H1 (cell line): Measurements from ENCODE around the gene GPA33. TPM values are rescaled to one million over a fixed set of nuclear protein-coding genes. Genes with fewer than 3 reads are reported as not detected.

Experiments used
- CTCF ChIA-PET: fragments of 300-600 bp; sonication (Branson Sonifier 250); formaldehyde crosslinking; loops from one replicate; lab custom pipeline; 2021; ENCODE audit not compliant: partially characterized antibody; lab: Charles Lee
- POLR2A ChIA-PET: fragments of 300-600 bp; sonication (Branson Sonifier 250); formaldehyde crosslinking; loops from one replicate; lab custom pipeline; 2021; ENCODE audit warnings: inconsistent platforms; ENCODE audit not compliant: partially characterized antibody; lab: Charles Lee
- DNase-seq, 2 experiments: peaks; one replicate each; pipeline versions ENCODE4 v3.0.0 to v3.0.0-alpha.2; 2010 to 2022; ENCODE audit warnings: low spot score in 2 of 2, low read depth in 1 of 2, mixed read lengths in 1 of 2
- FAIRE-seq: peaks from 2 replicates; lab custom pipeline; 2011; peaks lifted over from hg19 to GRCh38; lab: Jason Lieb, UNC
- H2AFZ ChIP-seq: 2 replicates; pipeline ENCODE4 v1.8.1; 2012; ENCODE audit warnings: low read length, inconsistent platforms
- H2AK5ac ChIP-seq: 2 replicates; pipeline ENCODE4 v1.6.1; 2013; ENCODE audit warnings: low read depth, low read length
- H2BK120ac ChIP-seq: replicated peaks from 2 replicates; pipeline ENCODE3; 2013; ENCODE audit warnings: low read depth, low read length, inconsistent platforms
- H2BK12ac ChIP-seq: 2 replicates; pipeline ENCODE4 v1.6.1; 2013; ENCODE audit warnings: low read depth, low read length
- H2BK15ac ChIP-seq: 2 replicates; pipeline ENCODE4 v1.6.1; 2013; ENCODE audit warnings: low read length
- H2BK20ac ChIP-seq: 2 replicates; pipeline ENCODE4 v1.6.1; 2013; ENCODE audit warnings: low read length
- H2BK5ac ChIP-seq: 2 replicates; pipeline ENCODE4 v1.6.1; 2013; ENCODE audit warnings: low read depth, low read length
- H3K14ac ChIP-seq: 2 replicates; pipeline ENCODE4 v1.6.1; 2013; ENCODE audit warnings: inconsistent platforms; ENCODE audit not compliant: insufficient read length
- H3K18ac ChIP-seq: 2 replicates; pipeline ENCODE4 v1.6.1; 2013; ENCODE audit warnings: low read length; ENCODE audit errors: extremely low read depth
- H3K23ac ChIP-seq: 2 replicates; pipeline ENCODE4 v1.6.1; 2013; ENCODE audit warnings: inconsistent platforms; ENCODE audit not compliant: insufficient read length
- H3K23me2 ChIP-seq: 2 replicates; pipeline ENCODE4 v1.6.1; 2013; ENCODE audit warnings: low read depth, low read length
- H3K27ac ChIP-seq: 2 replicates; pipeline ENCODE4 v1.6.1; 2011; ENCODE audit warnings: low read depth, low read length, inconsistent platforms
- H3K27me3 ChIP-seq, 4 experiments: replicated peaks in 1 of 4; 1 replicate in 1 of 4; 2 replicates in 3 of 4; pipeline versions ENCODE4 v1.6.1 to v1.8.1; 2011 to 2013; ENCODE audit warnings: low read length in 3 of 4, mild to moderate bottlenecking in 3 of 4, inconsistent platforms in 2 of 4, mixed read lengths in 2 of 4, moderate library complexity in 1 of 4; ENCODE audit not compliant: control insufficient read depth in 3 of 4, insufficient read depth in 3 of 4; ENCODE audit errors: extremely low read depth in 1 of 4
- H3K36me3 ChIP-seq, 4 experiments: 2 replicates each; pipeline versions ENCODE4 v1.6.1 to v1.8.1; 2011 to 2013; ENCODE audit warnings: mild to moderate bottlenecking in 4 of 4, low read length in 3 of 4, moderate library complexity in 2 of 4, control low read depth in 1 of 4, inconsistent platforms in 1 of 4; ENCODE audit not compliant: insufficient read depth in 4 of 4, control insufficient read depth in 2 of 4
- H3K4ac ChIP-seq: replicated peaks from 2 replicates; pipeline ENCODE3; 2013; ENCODE audit warnings: low read length, low read depth, mixed read lengths, inconsistent platforms; ENCODE audit not compliant: insufficient read length
- H3K4me1 ChIP-seq, 4 experiments: replicated peaks in 1 of 4; 1 replicate in 1 of 4; 2 replicates in 3 of 4; pipeline versions ENCODE4 v1.6.1 to v1.8.1; 2011 to 2013; ENCODE audit warnings: low read length in 3 of 4, inconsistent platforms in 2 of 4, mixed read lengths in 1 of 4; ENCODE audit not compliant: insufficient read depth in 4 of 4, control insufficient read depth in 3 of 4
- H3K4me2 ChIP-seq, 2 experiments: 2 replicates each; pipeline versions ENCODE4 v1.6.1 to v1.8.1; 2011 to 2013; ENCODE audit warnings: low read depth in 2 of 2, low read length in 2 of 2, control low read depth in 1 of 2, inconsistent platforms in 1 of 2, mild to moderate bottlenecking in 1 of 2; ENCODE audit not compliant: insufficient read depth in 1 of 2
- H3K4me3 ChIP-seq, 4 experiments: fragments of 200-600, 300-600 bp in 1 of 4; sonication (generic), shearing (Covaris generic), sonication (Bioruptor Twin) in 1 of 4; 2 replicates each; pipeline versions ENCODE4 v1.5.1 to v1.8.1; 2011 to 2016; ENCODE audit warnings: low read length in 4 of 4, low read depth in 3 of 4, control low read depth in 2 of 4, inconsistent platforms in 2 of 4, mild to moderate bottlenecking in 2 of 4, mixed read lengths in 1 of 4, moderate library complexity in 1 of 4; ENCODE audit not compliant: insufficient read depth in 2 of 4; ENCODE audit errors: extremely low read depth in 1 of 4
- H3K56ac ChIP-seq: replicated peaks from 2 replicates; pipeline ENCODE3; 2013; ENCODE audit warnings: low read depth, mild to moderate bottlenecking, mixed read lengths, low read length, inconsistent platforms; ENCODE audit not compliant: insufficient read length
- H3K79me1 ChIP-seq: 2 replicates; pipeline ENCODE4 v1.6.1; 2013; ENCODE audit warnings: low read depth, low read length, control low read depth
- H3K79me2 ChIP-seq, 2 experiments: 2 replicates each; pipeline versions ENCODE4 v1.6.1 to v1.8.1; 2012 to 2013; ENCODE audit warnings: low read length in 2 of 2, mild to moderate bottlenecking in 2 of 2, inconsistent platforms in 1 of 2; ENCODE audit not compliant: insufficient read depth in 2 of 2, control insufficient read depth in 1 of 2
- H3K9ac ChIP-seq, 4 experiments: replicated peaks in 1 of 4; 1 replicate in 1 of 4; 2 replicates in 3 of 4; pipeline versions ENCODE4 v1.6.1 to v1.8.1; 2011 to 2013; ENCODE audit warnings: low read depth in 3 of 4, low read length in 3 of 4, control low read depth in 2 of 4, mild to moderate bottlenecking in 2 of 4, moderate library complexity in 2 of 4, inconsistent platforms in 1 of 4; ENCODE audit errors: extremely low read depth in 1 of 4
- H3K9me3 ChIP-seq, 2 experiments: 2 replicates each; pipeline versions ENCODE4 v1.6.1 to v1.8.1; 2012 to 2013; ENCODE audit warnings: mild to moderate bottlenecking in 2 of 2, moderate library complexity in 2 of 2, control low read depth in 1 of 2, inconsistent platforms in 1 of 2, low read depth in 1 of 2, low read length in 1 of 2, mixed read lengths in 1 of 2; ENCODE audit not compliant: insufficient read depth in 2 of 2
- H4K20me1 ChIP-seq, 2 experiments: replicated peaks in 1 of 2; 2 replicates each; pipeline versions ENCODE3 to v1.8.1; 2011 to 2013; ENCODE audit warnings: inconsistent platforms in 2 of 2, low read length in 2 of 2, mild to moderate bottlenecking in 1 of 2; ENCODE audit not compliant: insufficient read depth in 2 of 2, control insufficient read depth in 1 of 2
- H4K5ac ChIP-seq: 2 replicates; pipeline ENCODE4 v1.6.1; 2013; ENCODE audit warnings: low read length, low read depth, mixed read lengths, inconsistent platforms; ENCODE audit not compliant: insufficient read length
- H4K8ac ChIP-seq: 2 replicates; pipeline ENCODE4 v1.8.0; 2013; ENCODE audit warnings: mild to moderate bottlenecking, moderate library complexity, low read length, inconsistent platforms; ENCODE audit not compliant: insufficient read depth; ENCODE audit errors: extremely low read depth
- H4K91ac ChIP-seq: replicated peaks from 2 replicates; pipeline ENCODE3; 2013; ENCODE audit warnings: low read length, mixed read lengths, inconsistent platforms; ENCODE audit not compliant: insufficient read length
- CBX5 ChIP-seq: fragments of 300-800, 300-1000 bp; sonication (generic); IDR thresholded peaks from 2 replicates; pipeline ENCODE4 v1.7.1; 2016; ENCODE audit warnings: antibody characterized with exemption, low read length, low read depth
- CTBP2 ChIP-seq: IDR thresholded peaks from 2 replicates; pipeline ENCODE4 v1.7.0; 2011; ENCODE audit warnings: borderline replicate concordance, mild to moderate bottlenecking, moderate library complexity, mixed read lengths, low read length; ENCODE audit not compliant: insufficient read depth, insufficient read length
- EGR1 ChIP-seq: IDR thresholded peaks from 2 replicates; pipeline ENCODE4 v1.6.1; 2011; ENCODE audit warnings: low read depth, low read length, borderline replicate concordance
- KDM1A ChIP-seq: fragments of 200-600, 300-600 bp; sonication (generic); IDR thresholded peaks from 2 replicates; pipeline ENCODE4 v1.7.1; 2016; ENCODE audit warnings: mild to moderate bottlenecking, low read length, borderline replicate concordance
- PHF8 ChIP-seq: fragments of 200-600 bp; sonication (generic); conservative IDR thresholded peaks from 2 replicates; pipeline ENCODE4 v1.7.1; 2012; ENCODE audit warnings: low read depth, mild to moderate bottlenecking, inconsistent platforms, low read length, moderate library complexity
- POLR2A ChIP-seq, 2 experiments: IDR thresholded peaks; 1 replicate in 1 of 2; 2 replicates in 1 of 2; pipeline ENCODE4 v1.6.1; 2011; ENCODE audit warnings: low read depth in 2 of 2, low read length in 2 of 2, mild to moderate bottlenecking in 2 of 2; ENCODE audit errors: control extremely low read depth in 1 of 2
- POU5F1 ChIP-seq: IDR thresholded peaks from 2 replicates; pipeline ENCODE4 v1.6.1; 2011; ENCODE audit warnings: low read depth, mild to moderate bottlenecking, low read length, moderate library complexity
- RXRA ChIP-seq: IDR thresholded peaks from 2 replicates; pipeline ENCODE4 v1.6.1; 2011; ENCODE audit warnings: low read depth, mild to moderate bottlenecking, low read length, moderate library complexity; ENCODE audit not compliant: insufficient read depth
- SIX5 ChIP-seq: IDR thresholded peaks from 2 replicates; pipeline ENCODE4 v1.6.1; 2011; ENCODE audit warnings: mild to moderate bottlenecking, low read depth, low read length
- SP2 ChIP-seq: IDR thresholded peaks from 2 replicates; pipeline ENCODE4 v1.6.1; 2012; ENCODE audit warnings: mild to moderate bottlenecking, low read length, inconsistent platforms
- TAF1 ChIP-seq: IDR thresholded peaks from 2 replicates; pipeline ENCODE4 v1.6.1; 2011; ENCODE audit warnings: mild to moderate bottlenecking, low read depth, low read length
- TAF7 ChIP-seq: optimal IDR thresholded peaks from 2 replicates; pipeline ENCODE3; 2011; ENCODE audit warnings: low read depth, mild to moderate bottlenecking, inconsistent platforms, low read length, moderate library complexity, borderline replicate concordance
- WGBS, 2 experiments: shearing (Covaris generic) in 1 of 2; methylation state at CpG; one replicate each; pipeline versions ENCODE4 v1.1.6 to v1.1.7; 2013 to 2015; ENCODE audit warnings: low lambda C conversion rate in 2 of 2, mixed read lengths in 2 of 2, inconsistent platforms in 1 of 2, low coverage in 1 of 2, missing lambda C conversion rate in 1 of 2; ENCODE audit not compliant: insufficient replicate concordance in 2 of 2, insufficient coverage in 1 of 2, insufficient read length in 1 of 2; ENCODE audit errors: extremely low coverage in 1 of 2, missing lambda C conversion rate in 1 of 2; 5-methylcytosine and 5-hydroxymethylcytosine counted together
- polyA plus RNA-seq, 7 experiments: library from polyadenylated mRNA; depleted of rRNA in 3 of 7; stranded (reverse) in 5 of 7; unstranded in 2 of 7; fragments of >200 nt in 5 of 7; fragments of 200-250 nt in 2 of 7; gene quantifications; 1 replicate in 5 of 7; 2 replicates in 1 of 7; 4 replicates in 1 of 7; pipeline versions ENCODE4 v1.2.1 to v1.2.3, GENCODE V29; 2011 to 2013; ENCODE audit warnings: missing spikeins in 2 of 7, mixed read lengths in 2 of 7
- total RNA-seq: library from RNA; stranded (reverse); fragmentation: NEBNext Ultra II Directional; extraction: Animal tissue kit (Norgen Biotek cat#: 25700); gene quantifications from 2 replicates; pipeline ENCODE4 v1.2.1, GENCODE V29; 2021

The GPA33 gene
- total and polyA plus RNA-seq, 2 of the 8 experiments (the other 6 are each of a cell fraction or from before 2014, with no cell fraction given), result 0.19 to 0.67 TPM

- H3K79me1 ChIP-seq, result no peaks in the 10 kb centered on the region
- H4K5ac ChIP-seq, result no peak overlapping the region
- no peak overlapping the region for H3K27ac ChIP-seq
- FAIRE-seq (no peak), DNase-seq (no peak)
- H3K14ac ChIP-seq, result no peak overlapping the region
- no peak overlapping the region for H3K18ac ChIP-seq
- no peak overlapping the region for H3K4me2 ChIP-seq
- CTCF ChIA-PET, result interaction anchor here (0.6 kb wide), 1 partner anchor 41 kb away, joined by 3 read pairs; no protein-coding TSS in a partner anchor
- H3K23me2 ChIP-seq, result no peaks in the 10 kb centered on the region
- H2AK5ac ChIP-seq, result no peak overlapping the region
- no peaks in the 10 kb centered on the region for H3K79me2 ChIP-seq
- no peak overlapping the region for H2BK15ac ChIP-seq
- no peaks in the 10 kb centered on the region for H3K27me3 ChIP-seq
- no peak overlapping the region for H3K4me3 ChIP-seq
- H2BK120ac ChIP-seq, result no peak overlapping the region
- no peaks in the 10 kb centered on the region for H3K9me3 ChIP-seq
- H4K8ac ChIP-seq, result no peak overlapping the region
- no peaks in the 10 kb centered on the region for H4K20me1 ChIP-seq
- no peak overlapping the region for H3K9ac ChIP-seq
- no peak overlapping the region for H2BK12ac ChIP-seq
- no peak overlapping the region for H3K23ac ChIP-seq
- no peaks in the 10 kb centered on the region for H3K36me3 ChIP-seq
- no peaks in the 10 kb centered on the region for H3K4me1 ChIP-seq
- WGBS, 2 experiments, result 91% methylated on average over 6 of the region's 6 CpGs; no CpG with 5 or more reads in 1 of the 2 experiments
- no peak overlapping the region for H3K56ac ChIP-seq
- POLR2A ChIA-PET, result no interaction called here
- no peak overlapping the region for H2AFZ ChIP-seq
- no peak overlapping the region for H4K91ac ChIP-seq
- no peak overlapping the region for H3K4ac ChIP-seq
- H2BK20ac ChIP-seq, result no peak overlapping the region
- H2BK5ac ChIP-seq, result no peak overlapping the region
- TF ChIP-seq SP2, result no peak
- no peak for TF ChIP-seq TAF1
- no peak for TF ChIP-seq POLR2A (IDR thresholded peaks at IDR 0.05; ENCODE audit: control extremely low read depth in 1 of 2, low read depth in 2 of 2, low read length in 2 of 2)
- no peak for TF ChIP-seq KDM1A
- TF ChIP-seq PHF8, result no peak
- no peak for TF ChIP-seq EGR1
- TF ChIP-seq SIX5, result no peak
- no peak for TF ChIP-seq RXRA
- no peak for TF ChIP-seq CBX5
- no peak for TF ChIP-seq POU5F1
- TF ChIP-seq CTBP2, result no peak
- TF ChIP-seq TAF7, result no peak
Observed at GRCh38 chr1:167016100-167016750, 74.0 kb downstream of the GPA33 start.
